Posterior vena cava (tissue), 2 donors: ENCODE data around the gene NANOS2. TPM values are rescaled to one million over a fixed set of nuclear protein-coding genes. Genes with fewer than 3 reads are reported as not detected.

Experiments used
- total RNA-seq, 2 donors: library from RNA; stranded (reverse); fragmentation: NEBNext Ultra II Directional; extraction: Animal tissue kit (Norgen Biotek cat#: 25700); gene quantifications; one replicate each; pipeline ENCODE4 v1.2.1, GENCODE V29; 2021
- donor health status: DM: yes; HTN: yes; CAD: no.
- donor health status: DM: yes; HTN: yes; CAD: no.

NANOS2 gene
- total RNA-seq, 2 donors from 2014 or later = not detected

Other genes with a start within 250 kb of the NANOS2 start
- gene GIPR, start 246.6 kb downstream of the NANOS2 start, total RNA-seq = under 1 TPM in 1 of 2 donors, not detected in 1; 0.38 TPM
- 100 to 1,000 TPM; 244 to 250 TPM for gene SNRPD2, start 222.8 kb downstream of the NANOS2 start, total RNA-seq
- 1 to 10 TPM; 3.1 to 4.5 TPM for gene QPCTL, start 222.1 kb downstream of the NANOS2 start, total RNA-seq
- gene FBXO46, start 183.9 kb downstream of the NANOS2 start, total RNA-seq = 10 to 100 TPM; 11.2 to 12.3 TPM
- not detected for gene MEIOSIN, start 181.3 kb downstream of the NANOS2 start, total RNA-seq
- gene SIX5, start 145.5 kb downstream of the NANOS2 start, total RNA-seq = 10 to 100 TPM; 14.9 to 22.4 TPM
- gene DMPK, start 132.3 kb downstream of the NANOS2 start, total RNA-seq = 100 to 1,000 TPM; 218 to 281 TPM
- 10 to 100 TPM; 50.9 to 61.1 TPM for gene DMWD, start 121.9 kb downstream of the NANOS2 start, total RNA-seq
- gene RSPH6A, start 99.5 kb downstream of the NANOS2 start, total RNA-seq = not detected
- gene SYMPK, start 51.6 kb downstream of the NANOS2 start, total RNA-seq = 10 to 100 TPM; 41.2 to 44.6 TPM
- gene FOXA3, start 50.5 kb downstream of the NANOS2 start, total RNA-seq = not detected
- gene IRF2BP1, start 28.6 kb downstream of the NANOS2 start, total RNA-seq = 10 to 100 TPM; 14.3 to 14.5 TPM
- gene MYPOP, start 12.2 kb downstream of the NANOS2 start, total RNA-seq = 1 to 10 TPM; 4.3 to 6.1 TPM
- gene NOVA2, start 59.1 kb upstream of the NANOS2 start, total RNA-seq = 1 to 10 TPM; 7.9 to 8.0 TPM
- gene CCDC61, start 80.7 kb upstream of the NANOS2 start, total RNA-seq = 10 to 100 TPM in 1 of 2 donors, 1 to 10 TPM in 1; 10.0 to 12.9 TPM
- gene PGLYRP1, start 108.3 kb upstream of the NANOS2 start, total RNA-seq = not detected
- gene IGFL4, start 126.2 kb upstream of the NANOS2 start, total RNA-seq = not detected
- not detected for gene IGFL3, start 209.9 kb upstream of the NANOS2 start, total RNA-seq
- gene IGFL2, start 233.5 kb upstream of the NANOS2 start, total RNA-seq = under 1 TPM in 1 of 2 donors, not detected in 1; 0.38 TPM